Measurements from ENCODE around the gene NRXN3.
A peak's percentile ranks its signal among the peaks of the same experiment; 100 is the strongest.

The NRXN3 gene

DNA sequence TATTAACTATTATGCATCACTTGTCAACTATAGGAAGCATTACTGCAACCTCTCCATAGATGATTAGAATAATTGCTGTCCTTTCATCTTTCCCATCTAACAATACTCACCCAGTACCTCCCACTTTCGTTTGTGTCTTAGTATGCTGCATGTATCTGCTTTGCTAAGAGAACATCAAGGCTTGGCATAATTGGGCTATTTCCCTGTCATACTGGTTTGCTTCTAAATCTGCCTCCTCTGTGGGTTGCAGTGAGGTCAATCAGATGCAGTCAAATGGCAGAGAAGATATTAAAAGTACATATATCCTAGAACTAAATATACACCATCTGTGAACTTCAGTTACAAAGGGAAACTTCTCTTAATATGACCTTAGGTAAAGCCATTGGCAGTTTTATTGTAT is 1330.3 kb downstream of the NRXN3 start:
- FAIRE-seq: no peak

DNA sequence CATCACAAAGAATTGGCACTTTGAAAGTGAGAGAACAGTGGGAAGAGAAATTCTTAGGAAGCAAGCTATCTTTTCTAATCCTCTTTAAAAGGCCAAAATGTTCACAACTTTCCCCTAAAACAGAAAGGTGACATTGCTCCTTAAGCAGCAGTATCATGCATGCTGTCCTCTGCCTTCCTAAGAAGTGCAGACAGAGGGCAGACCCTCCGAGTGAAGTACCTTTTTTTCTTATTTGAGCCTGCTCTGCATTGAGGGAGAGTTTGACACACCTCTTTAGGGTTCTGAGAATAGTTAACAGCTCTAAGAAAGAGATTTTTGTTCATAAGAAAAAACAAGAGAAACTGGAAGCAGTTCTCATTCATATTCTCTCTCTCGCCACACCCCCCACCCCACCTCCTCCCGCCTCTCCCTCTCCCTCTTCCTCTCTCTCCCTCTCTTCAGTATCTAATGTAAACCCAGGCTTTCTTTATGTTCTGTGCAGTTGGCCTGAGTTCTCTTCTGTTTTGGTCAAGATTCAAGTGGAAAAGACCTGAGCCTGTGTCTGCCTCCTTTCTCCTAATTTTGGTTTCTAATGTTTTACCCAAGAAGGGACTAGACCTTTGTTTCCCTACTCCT is 1332.1 kb downstream of the NRXN3 start:
- DNase-seq (ENCODE audit: low spot score) (no peak), FAIRE-seq (no peak)

More for the DNA sequence above, 1330.3 kb downstream of the NRXN3 start:
- no peak for DNase-seq (ENCODE audit: low spot score)

GRCh38 chr14:79502751-79503148 is 1332.6 kb downstream of the NRXN3 start:
- no peak for FAIRE-seq
- DNase-seq (ENCODE audit: low spot score): no peak

GRCh38 chr14:79510659-79511058 is 1340.5 kb downstream of the NRXN3 start:
- peak; percentile 21 for DNase-seq (ENCODE audit: low spot score)
- FAIRE-seq: no peak

DNA sequence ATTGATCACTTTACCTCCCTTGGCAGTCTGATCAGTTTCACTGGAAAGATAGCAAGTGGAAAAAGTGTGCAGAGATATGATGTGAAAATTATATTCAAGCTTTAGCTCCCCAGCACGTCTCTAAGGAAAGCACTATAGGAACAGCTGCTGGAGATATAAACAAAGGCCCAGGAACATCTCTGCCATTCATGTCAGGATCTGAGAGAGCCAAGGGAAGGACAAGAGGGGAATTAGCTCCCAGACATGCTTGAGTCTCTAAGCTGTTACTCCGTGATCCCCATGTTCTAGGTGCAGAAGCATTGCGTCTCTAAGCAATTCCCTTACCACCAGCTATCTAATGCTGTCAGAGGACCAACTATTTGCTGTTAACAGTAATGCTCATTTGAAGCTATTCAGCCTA is 1341.0 kb downstream of the NRXN3 start:
- no peak for FAIRE-seq

DNA sequence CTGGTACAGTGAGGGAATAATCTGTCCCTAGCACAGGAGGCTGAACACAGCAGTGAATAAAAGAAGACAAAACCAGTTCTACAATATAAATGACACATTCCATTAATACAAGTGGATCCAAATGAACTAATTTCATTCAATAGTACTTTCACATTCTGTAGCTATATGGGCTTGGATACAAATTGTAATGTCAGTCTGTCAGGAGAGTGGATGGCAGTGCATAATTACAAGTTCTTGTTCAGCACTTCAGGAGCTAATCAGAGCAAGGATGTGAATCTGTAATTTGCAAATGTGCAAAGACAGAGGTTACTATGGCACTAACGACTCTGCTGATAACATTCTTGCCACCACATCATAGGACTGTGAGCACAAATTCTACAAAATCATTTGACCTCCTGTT is 1343.3 kb downstream of the NRXN3 start:
- DNase-seq (ENCODE audit: low spot score) (no peak), FAIRE-seq (no peak)

More for the DNA sequence above, 1341.0 kb downstream of the NRXN3 start:
- no peak for DNase-seq (ENCODE audit: low spot score)

DNA sequence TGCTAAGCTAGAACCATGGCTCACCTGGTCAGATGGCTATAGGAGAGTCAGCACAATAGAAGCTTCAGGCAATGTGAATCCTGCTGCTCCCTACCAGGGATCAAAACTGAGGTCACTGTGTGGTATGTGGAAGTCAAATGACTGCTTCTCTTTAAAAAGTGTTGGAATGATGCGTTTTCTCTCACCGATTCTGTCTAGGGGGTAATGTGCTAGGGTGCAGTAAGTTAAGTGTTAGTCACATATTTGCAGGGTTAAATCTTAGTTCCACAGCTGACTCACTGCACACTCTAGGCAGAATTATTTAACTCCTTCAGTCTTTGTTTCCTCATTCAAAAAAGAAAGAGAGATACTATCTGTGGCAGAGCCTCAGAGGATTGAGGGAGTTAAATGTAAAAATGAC is 1344.5 kb downstream of the NRXN3 start:
- FAIRE-seq (peak; percentile 95), DNase-seq (ENCODE audit: low spot score) (peak; percentile 90)

GRCh38 chr14:79515158-79515557 is 1345.0 kb downstream of the NRXN3 start:
- FAIRE-seq (no peak), DNase-seq (ENCODE audit: low spot score) (peak; percentile 44)

- DNase-seq (ENCODE audit: low spot score) (no peak), FAIRE-seq (no peak)
Measured at GRCh38 chr14:79516009-79516408, 1345.8 kb downstream of the NRXN3 start.

GRCh38 chr14:79525416-79525815 is 1355.2 kb downstream of the NRXN3 start:
- FAIRE-seq (no peak), DNase-seq (ENCODE audit: low spot score) (no peak)

DNA sequence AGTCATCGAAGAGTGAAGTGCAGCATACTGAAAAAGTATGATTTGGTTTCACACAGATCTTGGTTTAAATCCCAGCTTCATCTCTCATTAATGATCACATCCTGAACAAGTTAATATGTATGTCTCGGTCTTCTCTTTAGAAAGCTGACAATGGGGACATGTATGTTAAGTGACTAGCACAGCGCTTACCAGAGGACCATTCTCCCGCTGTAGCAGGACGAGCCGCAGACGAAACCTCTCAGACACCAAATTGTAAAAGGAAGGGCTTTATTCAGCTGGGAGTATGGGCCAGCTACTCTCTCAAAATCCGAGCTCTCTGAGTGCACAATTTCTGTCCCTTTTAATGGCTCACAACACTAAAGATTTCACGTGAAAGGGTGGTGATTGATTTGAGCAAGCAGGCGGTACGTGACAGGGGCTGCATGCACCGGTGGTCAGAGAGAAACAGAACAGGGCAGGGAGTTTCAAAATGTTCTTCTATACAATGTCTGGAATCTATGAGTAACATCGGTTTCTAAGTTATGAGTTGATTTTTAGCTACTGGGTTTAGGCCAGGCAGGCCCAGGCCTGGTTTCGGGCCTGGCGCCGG is 1358.7 kb downstream of the NRXN3 start:
- FAIRE-seq: peak; percentile 91

DNA sequence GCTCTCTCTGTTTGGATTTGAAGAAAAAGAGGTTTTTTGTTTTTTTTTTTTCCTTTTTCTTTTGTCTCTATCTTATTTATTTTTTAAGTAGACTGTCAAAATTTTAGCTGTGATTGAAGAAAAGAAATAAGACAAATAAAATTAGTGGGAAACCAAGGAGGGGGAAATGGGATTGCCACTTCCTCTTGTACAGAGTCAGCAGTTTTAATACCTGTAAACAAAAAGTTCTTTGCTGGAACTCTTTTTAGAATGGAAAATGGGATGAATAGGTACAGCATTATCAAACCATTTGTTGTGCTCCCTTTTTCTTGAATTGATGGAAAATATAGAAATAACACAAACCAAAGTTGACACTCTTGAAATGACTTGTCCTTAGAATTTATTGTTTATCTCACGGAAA is 1360.4 kb downstream of the NRXN3 start:
- no peak for FAIRE-seq
- no peak for DNase-seq (ENCODE audit: low spot score)

More for the DNA sequence above, 1358.7 kb downstream of the NRXN3 start:
- DNase-seq (ENCODE audit: low spot score): peak; percentile 52

- FAIRE-seq (no peak), DNase-seq (ENCODE audit: low spot score) (no peak)
Measured at GRCh38 chr14:79534703-79535353, 1364.7 kb downstream of the NRXN3 start.

DNA sequence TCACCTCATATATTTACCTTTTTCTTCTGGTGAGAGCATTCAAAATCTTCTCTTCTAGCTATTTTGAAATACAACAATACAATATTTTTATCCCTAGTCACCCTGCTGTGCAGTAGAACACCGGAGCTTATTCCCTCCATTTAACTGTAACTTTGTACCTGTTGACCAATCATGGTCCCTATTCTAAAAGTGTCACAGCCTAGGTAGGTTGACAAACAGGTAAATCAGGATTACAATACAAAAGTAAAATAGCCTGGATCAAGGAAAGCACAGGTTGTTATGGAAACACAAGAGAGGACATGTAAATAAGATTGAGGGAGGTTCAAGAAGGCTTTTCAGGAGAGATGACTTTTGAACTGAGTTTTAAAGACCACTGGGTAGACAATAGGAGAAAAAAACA is 1370.2 kb downstream of the NRXN3 start:
- DNase-seq (ENCODE audit: low spot score): no peak
- FAIRE-seq: no peak

GRCh38 chr14:79542121-79542520 is 1371.9 kb downstream of the NRXN3 start:
- FAIRE-seq: no peak
- DNase-seq (ENCODE audit: low spot score): no peak

- no peak for FAIRE-seq
- no peak for DNase-seq (ENCODE audit: low spot score)
Measured at GRCh38 chr14:79543348-79543747, 1373.2 kb downstream of the NRXN3 start.

GRCh38 chr14:79543967-79544697 is 1374.0 kb downstream of the NRXN3 start:
- DNase-seq (ENCODE audit: low spot score) (no peak), FAIRE-seq (no peak)

DNA sequence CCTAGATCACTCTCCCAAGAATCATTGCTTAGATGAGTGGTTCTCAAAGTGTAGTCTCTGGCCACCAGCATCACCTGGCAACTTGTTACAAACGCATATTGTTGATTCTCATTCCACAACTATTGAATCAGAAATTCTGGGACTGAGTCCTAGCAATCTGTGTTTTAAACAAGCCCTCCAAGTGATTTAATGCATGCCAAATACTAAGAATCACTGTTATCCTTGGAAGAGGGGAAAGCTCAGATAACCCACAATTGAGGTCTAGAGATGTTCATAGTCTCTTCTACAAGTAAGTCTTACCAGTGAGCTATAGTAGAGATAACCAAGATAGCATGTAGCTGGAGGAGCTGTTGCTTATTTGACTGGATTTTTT is 1374.5 kb downstream of the NRXN3 start:
- DNase-seq (ENCODE audit: low spot score) (no peak), FAIRE-seq (no peak)

- DNase-seq (ENCODE audit: low spot score) (no peak), FAIRE-seq (no peak)
Measured at GRCh38 chr14:79548836-79549235, 1378.7 kb downstream of the NRXN3 start.

GRCh38 chr14:79549515-79549914 is 1379.3 kb downstream of the NRXN3 start:
- FAIRE-seq (no peak), DNase-seq (ENCODE audit: low spot score) (no peak)

DNA sequence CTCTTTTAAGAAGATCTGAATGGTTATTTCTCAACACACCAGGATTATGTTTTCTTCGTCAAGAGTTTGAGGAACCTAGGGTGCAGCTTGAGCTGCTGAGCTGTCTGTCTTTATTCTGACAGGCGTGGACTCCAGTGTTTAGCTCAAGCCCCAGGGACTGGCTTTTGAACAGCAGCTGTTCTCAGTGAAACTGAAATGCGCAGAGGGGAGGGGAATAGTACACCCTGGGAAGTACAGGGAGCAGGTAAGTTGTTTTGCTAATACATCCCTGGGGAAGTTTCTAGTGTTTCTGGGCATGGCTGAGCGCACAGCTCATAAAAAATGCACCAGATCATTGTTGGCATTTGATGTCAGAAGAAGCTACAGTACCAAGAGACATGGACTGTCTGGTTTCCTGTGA is 1381.3 kb downstream of the NRXN3 start:
- FAIRE-seq (no peak), DNase-seq (ENCODE audit: low spot score) (no peak)

DNA sequence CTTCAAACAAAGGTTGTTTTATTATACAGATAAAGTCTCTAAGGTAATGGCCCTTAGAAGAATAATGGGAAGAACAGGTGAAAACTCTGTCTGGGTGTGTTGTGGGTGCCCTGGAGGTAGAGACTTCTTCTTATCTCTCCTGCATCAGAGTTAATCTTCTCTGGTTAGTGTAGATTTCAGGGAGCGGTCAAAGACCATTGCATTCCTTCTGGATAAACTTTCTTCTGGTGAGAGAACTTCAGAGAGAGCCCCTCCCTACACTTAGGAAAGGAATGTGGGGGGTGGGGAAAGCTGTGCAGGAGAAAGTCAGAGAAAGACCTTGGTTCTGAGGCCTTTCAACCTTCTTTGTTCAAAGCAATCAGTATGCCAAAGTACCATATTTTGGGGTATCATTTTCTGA is 1382.6 kb downstream of the NRXN3 start:
- DNase-seq (ENCODE audit: low spot score): no peak
- no peak for FAIRE-seq

Measured in RCC 7860 (cell line).